Measurements from ENCODE around the gene RASL11B. TPM values are rescaled to one million over a fixed set of nuclear protein-coding genes. Genes with fewer than 3 reads are reported as not detected.

The RASL11B gene
- total and polyA plus RNA-seq, 2 of the 13 experiments (the other 11 are each of a cell fraction or from before 2014, with no cell fraction given), result 0.07 to 0.20 TPM

GRCh38 chr4:52848254-52848653 lies 13.9 kb upstream of the RASL11B start (continued):
- TF ChIP-seq DZIP1 (CRISPR knock-in tag; IDR thresholded peaks at IDR 0.05), result no peak

DNA sequence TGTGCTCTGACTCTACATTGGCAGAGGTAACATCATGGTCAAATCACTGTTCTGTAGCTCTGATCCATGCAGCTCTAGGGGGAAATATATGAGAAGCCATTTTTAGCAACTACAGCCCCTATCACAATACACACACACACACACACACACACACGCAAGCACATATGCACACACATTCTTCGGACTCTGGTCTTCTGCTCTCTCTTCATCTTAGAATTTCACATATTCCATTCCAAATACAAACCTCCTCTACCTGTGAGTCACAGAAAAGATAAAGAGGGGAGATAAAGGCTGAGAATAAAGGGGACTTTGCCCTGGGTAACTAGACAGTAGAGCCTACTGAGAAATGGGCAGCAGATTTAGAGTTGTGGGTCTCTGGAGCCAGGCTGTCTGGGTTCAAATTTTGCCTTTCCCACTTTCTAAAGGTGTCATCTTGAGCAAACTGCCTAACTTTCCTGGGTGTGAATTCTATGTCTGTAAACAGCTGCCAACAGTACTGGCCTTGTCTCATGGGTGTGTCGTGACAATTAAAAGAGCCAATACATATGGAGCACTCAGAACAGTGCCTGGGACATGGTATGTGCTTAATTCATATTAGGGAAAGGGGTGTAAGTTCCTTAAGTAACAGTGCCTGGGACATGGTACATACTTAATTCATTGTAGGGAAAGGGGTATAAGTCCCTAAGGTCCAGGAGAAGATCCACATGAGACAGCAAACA lies 11.6 kb upstream of the RASL11B start:
- FAIRE-seq (no peak), ATAC-seq (no peak), DNase-seq (ENCODE audit: low spot score) (no peak)
- no peak overlapping the region for H2AFZ ChIP-seq (ENCODE audit: low read length)
- TF ChIP-seq SKI (IDR thresholded peaks at IDR 0.05; ENCODE audit: partially characterized antibody) (no peak), FOSL1 (CRISPR knock-in tag; IDR thresholded peaks at IDR 0.05; ENCODE audit: borderline replicate concordance) (no peak), PHB2 (IDR thresholded peaks at IDR 0.05; ENCODE audit: partially characterized antibody) (no peak)
- no peaks in the 10 kb centered on the region for H3K27me3 ChIP-seq (ENCODE audit: control insufficient read depth in 1 of 2, insufficient read depth in 2 of 2, low read length in 2 of 2)
- 29% methylated on average over 3 of the region's 3 CpGs for WGBS (ENCODE audit: low lambda C conversion rate)
- no peak overlapping the region for H3K4me3 ChIP-seq (replicated peaks in 1 of 3; ENCODE audit: insufficient read depth in 1 of 3, low read depth in 2 of 3, low read length in 3 of 3)
- POLR2A ChIA-PET, result no interaction called here
- no TSS peak for BruUV-seq (replicated peaks)
- no peak overlapping the region for H3K4me2 ChIP-seq (ENCODE audit: low read depth, low read length)
- no peaks in the 10 kb centered on the region for H3K36me3 ChIP-seq (replicated peaks in 1 of 2; ENCODE audit: control insufficient read depth in 1 of 2, insufficient read depth in 2 of 2, low read length in 2 of 2)
- intact Hi-C loops (cut with micrococcal nuclease; ENCODE audit: unreplicated experiment), result no loop called here
- no peak overlapping the region for H3K9ac ChIP-seq (ENCODE audit: insufficient read depth, low read depth, low read length)
- peaks cover 18% of the 10 kb centered on the region for H3K4me1 ChIP-seq (ENCODE audit: insufficient read depth, low read length)
- H3K9me3 ChIP-seq (ENCODE audit: low read length), result no peaks in the 10 kb centered on the region
- H4K20me1 ChIP-seq (ENCODE audit: insufficient read depth, low read length), result no peaks in the 10 kb centered on the region
- CTCF ChIA-PET (ENCODE audit: low intra/inter-chr PET ratio, low total read pairs), result no interaction called here
- H3K27ac ChIP-seq (ENCODE audit: extremely low read length, insufficient read depth, low read length), result no peak overlapping the region
- in situ Hi-C loops (cut with HindIII; ENCODE audit: extremely low pct_ligation_motif_present, low pct_unique_long_range_greater_than_20kb), result no loop called here
- no peaks in the 10 kb centered on the region for H3K79me2 ChIP-seq (ENCODE audit: insufficient read depth, low read length)

Data from HepG2 (cell line).